Calu3 (cell line): Measurements from ENCODE around the gene WDR5. TPM values are rescaled to one million over a fixed set of nuclear protein-coding genes. Genes with fewer than 3 reads are reported as not detected.

Source experiments
- BruUV-seq: library from RNA; stranded (reverse); fragments of 400-500 nt; replicated peaks from 2 replicates; lab custom pipeline; 2021; lab: Mats Ljungman, UMichigan
- CTCF ChIA-PET: fragments of 300-600 bp; sonication (Branson Sonifier 250); formaldehyde crosslinking; loops from one replicate; lab custom pipeline; 2022; ENCODE audit warnings: antibody characterized with exemption; lab: Charles Lee
- DNase-seq: peaks from one replicate; pipeline ENCODE4 v3.0.0; 2022
- H3K27ac Mint-ChIP-seq: one replicate; pipeline ENCODE4 v1.8.0; 2022; ENCODE audit warnings: mixed read lengths; ENCODE audit not compliant: unreplicated experiment
- H3K27me3 Mint-ChIP-seq: one replicate; pipeline ENCODE4 v1.8.0; 2022; ENCODE audit warnings: mixed read lengths; ENCODE audit not compliant: unreplicated experiment
- H3K36me3 Mint-ChIP-seq: one replicate; pipeline ENCODE4 v1.8.0; 2022; ENCODE audit warnings: mild to moderate bottlenecking, moderate library complexity, mixed read lengths; ENCODE audit not compliant: insufficient read depth, unreplicated experiment
- H3K4me1 Mint-ChIP-seq: one replicate; pipeline ENCODE4 v1.8.0; 2022; ENCODE audit warnings: mild to moderate bottlenecking, low read depth, mixed read lengths; ENCODE audit not compliant: unreplicated experiment
- H3K4me3 Mint-ChIP-seq: one replicate; pipeline ENCODE4 v1.8.0; 2022; ENCODE audit warnings: mild to moderate bottlenecking, low read depth, moderate library complexity, mixed read lengths; ENCODE audit not compliant: unreplicated experiment
- H3K9me3 Mint-ChIP-seq: one replicate; pipeline ENCODE4 v1.8.0; 2022; ENCODE audit warnings: low read depth, mixed read lengths; ENCODE audit not compliant: unreplicated experiment
- CTCF ChIP-seq: fragments of 200-600 bp; IDR thresholded peaks from one replicate; pipeline ENCODE4 v1.8.0; 2022; ENCODE audit warnings: antibody characterized with exemption; ENCODE audit not compliant: unreplicated experiment
- intact Hi-C: fragments of 100-400 bp; cut with micrococcal nuclease; formaldehyde crosslinking; loops from one replicate; pipeline ENCODE4 v1.10.0; 2022; ENCODE audit not compliant: unreplicated experiment
- total RNA-seq: library from RNA; stranded (reverse); gene quantifications from 2 replicates; pipeline ENCODE4 v1.2.3, GENCODE V29; 2022

Gene WDR5
- total RNA-seq, 1 experiment from 2014 or later: 27.5 TPM

GRCh38 chr9:134185536-134186011, 49.7 kb downstream of the WDR5 start:
- Mint-ChIP-seq H3K36me3 (peaks cover 4% of the 10 kb centered on the region), H3K4me1 (no peaks in the 10 kb centered on the region), H3K9me3 (peaks cover 9% of the 10 kb centered on the region), H3K27ac (no peak overlapping the region), H3K27me3 (peaks cover 60% of the 10 kb centered on the region), H3K4me3 (no peak overlapping the region)
- intact Hi-C loops: no loop called here
- no TSS peak for BruUV-seq
- TF ChIP-seq CTCF: no peak
- no peak for DNase-seq
- CTCF ChIA-PET: no interaction called here

DNA sequence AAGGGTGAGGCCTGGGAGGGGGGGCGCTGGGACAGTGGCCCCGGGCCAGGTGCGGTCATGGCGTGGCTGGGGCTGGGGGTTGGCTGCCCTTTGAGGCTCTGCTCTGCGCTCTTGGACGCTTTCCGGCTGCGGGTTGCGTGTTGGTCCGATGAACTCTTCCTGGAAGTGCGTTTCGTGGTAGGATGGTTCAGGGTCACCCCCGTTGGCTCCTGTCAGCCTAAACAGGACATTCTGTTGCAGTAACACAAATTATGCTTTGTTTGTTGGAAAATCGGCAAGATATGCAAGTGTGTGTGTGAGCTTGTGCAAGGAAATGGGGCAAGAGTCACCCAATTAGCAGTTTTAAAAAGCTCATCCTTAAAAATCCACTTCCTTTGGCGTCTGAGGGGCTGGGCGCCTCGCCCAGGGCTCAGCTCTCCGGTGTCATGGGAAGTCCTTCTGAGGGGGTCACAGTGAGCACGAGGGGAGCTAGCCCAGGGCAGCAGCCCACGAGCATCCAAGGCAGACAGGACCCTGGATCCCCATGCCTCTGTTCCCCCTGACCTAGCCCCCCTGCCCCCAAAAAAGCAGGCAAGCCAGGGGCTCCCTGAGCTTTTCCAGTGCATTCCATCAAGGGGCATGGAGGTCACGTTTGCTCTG, 50.7 kb downstream of the WDR5 start:
- Mint-ChIP-seq H3K36me3 (peaks cover 4% of the 10 kb centered on the region), H3K9me3 (peaks cover 9% of the 10 kb centered on the region), H3K27ac (no peak overlapping the region), H3K27me3 (peaks cover 60% of the 10 kb centered on the region), H3K4me3 (no peak overlapping the region), H3K4me1 (no peaks in the 10 kb centered on the region)
- intact Hi-C loops: no loop called here
- CTCF ChIA-PET: interaction anchor here (1.5 kb wide), 1 partner anchor 12 kb away, joined by 4 read pairs; no protein-coding TSS in a partner anchor
- BruUV-seq: no TSS peak
- DNase-seq: no peak
- no peak for TF ChIP-seq CTCF

GRCh38 chr9:134187110-134187531, 51.2 kb downstream of the WDR5 start:
- CTCF ChIA-PET: interaction anchor here (1.5 kb wide), 1 partner anchor 12 kb away, joined by 4 read pairs; no protein-coding TSS in a partner anchor
- no peak for TF ChIP-seq CTCF
- Mint-ChIP-seq H3K27me3 (peaks cover 60% of the 10 kb centered on the region), H3K4me3 (no peak overlapping the region), H3K27ac (no peak overlapping the region), H3K36me3 (peaks cover 4% of the 10 kb centered on the region), H3K4me1 (no peaks in the 10 kb centered on the region), H3K9me3 (peaks cover 9% of the 10 kb centered on the region)
- intact Hi-C loops: no loop called here
- no TSS peak for BruUV-seq
- no peak for DNase-seq

DNA sequence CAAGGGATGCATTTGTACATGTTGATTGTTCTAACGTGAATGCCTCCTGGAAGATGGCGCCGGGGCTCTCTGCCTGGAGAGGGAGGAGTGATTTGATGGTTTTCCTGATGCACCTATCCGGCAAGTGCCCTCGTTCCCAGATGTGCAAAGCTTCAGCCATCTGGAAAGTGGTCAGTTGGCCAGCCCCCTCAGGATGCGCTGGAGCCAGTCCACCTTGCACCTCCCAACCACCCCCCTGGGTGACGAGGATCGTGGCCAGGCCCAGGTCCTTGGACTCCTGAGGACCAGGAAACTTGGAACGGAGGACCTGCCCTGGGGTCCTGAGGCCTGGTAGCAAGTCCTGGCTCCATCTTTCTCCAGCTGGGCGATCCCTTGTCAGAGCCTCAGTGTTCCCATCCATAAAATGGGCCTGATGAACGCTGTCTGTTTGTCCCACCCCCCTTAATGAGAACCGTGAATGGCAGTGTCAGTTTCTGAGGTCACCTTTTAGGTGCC, 52.1 kb downstream of the WDR5 start:
- intact Hi-C loops: no loop called here
- no peaks in the 10 kb centered on the region for H3K36me3 Mint-ChIP-seq
- no peaks in the 10 kb centered on the region for H3K4me1 Mint-ChIP-seq
- CTCF ChIA-PET: no interaction called here
- peaks cover 57% of the 10 kb centered on the region for H3K27me3 Mint-ChIP-seq
- BruUV-seq: no TSS peak
- no peak overlapping the region for H3K27ac Mint-ChIP-seq
- H3K9me3 Mint-ChIP-seq: peaks cover under 1% of the 10 kb centered on the region
- no peak for TF ChIP-seq CTCF
- no peak for DNase-seq
- no peak overlapping the region for H3K4me3 Mint-ChIP-seq
